Measurements from ENCODE around the gene TMEM234. TPM values are rescaled to one million over a fixed set of nuclear protein-coding genes. Genes with fewer than 3 reads are reported as not detected.
A peak's percentile ranks its signal among the peaks of the same experiment; 100 is the strongest.

The TMEM234 gene
- total and polyA plus RNA-seq, 10 of the 15 experiments (the other 5 are each of a cell fraction or from before 2014, with no cell fraction given), result 2.9 to 10.9 (median 6.4) TPM

DNA sequence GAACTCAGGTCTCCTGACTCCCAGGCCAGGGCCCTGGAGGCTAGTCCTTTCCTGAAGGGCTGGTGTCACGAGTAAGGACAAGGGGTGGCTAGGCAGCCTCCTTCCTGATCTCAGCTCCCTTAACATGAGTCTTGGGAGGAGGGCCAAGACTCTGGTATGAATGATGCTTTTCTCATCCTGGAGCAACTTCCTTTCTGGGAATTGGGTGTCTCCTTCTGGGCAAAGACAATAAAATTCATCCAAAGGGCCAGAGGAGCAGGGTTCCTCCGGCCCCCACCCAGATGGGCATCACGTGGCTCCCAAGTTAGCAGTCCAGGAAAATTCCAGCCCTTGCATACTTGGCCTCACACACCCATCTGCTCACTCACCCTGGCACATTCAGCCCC is 24.7 kb upstream of the TMEM234 start, which contains the start of gene FAM167B:
Gene FAM167B, plus strand, starts transcription at position 335 of the 386 bp plus-strand sequence. CDS start 200 bp downstream, outside the sequence.
- Histone ChIP-seq H3K27ac (ENCODE audit: control insufficient read depth, insufficient read depth) (no peak within 1 kb of the TSS; the same call in none of the 2 replicates), H3K9ac (ENCODE audit: control insufficient read depth, insufficient read depth, low read length) (no peak within 1 kb of the TSS), H3K79me2 (ENCODE audit: control insufficient read depth, insufficient read depth, low read length) (peaks cover 12% of the 10 kb centered on the region), H3K9me3 (replicated peaks; ENCODE audit: control insufficient read depth, insufficient read depth, low read length) (no peaks in the 10 kb centered on the region), H3K36me3 (ENCODE audit: control insufficient read depth in 2 of 2, insufficient read depth in 2 of 2, low read length in 1 of 2) (no peaks in the 10 kb centered on the region), H3K4me3 (no peak within 1 kb of the TSS), H3K4me2 (ENCODE audit: control insufficient read depth, insufficient read depth) (peak within 1 kb of the TSS; percentile 32), H2AFZ (ENCODE audit: control insufficient read depth, low read depth, low read length) (peak within 1 kb of the TSS; percentile 78), H3K4me1 (ENCODE audit: control insufficient read depth, insufficient read depth, low read length) (peaks cover 48% of the 10 kb centered on the region), H4K20me1 (ENCODE audit: control insufficient read depth, insufficient read depth) (no peaks in the 10 kb centered on the region), H3K27me3 (replicated peaks in 1 of 2; ENCODE audit: control insufficient read depth in 2 of 2, insufficient read depth in 2 of 2, low read length in 1 of 2) (no peaks in the 10 kb centered on the region)
- ChIA-PET SMC1A (ENCODE audit: uncharacterized antibody, unreplicated experiment) (interaction anchor here (0.7 to 14.4 kb wide), 5 partner anchors 27 to 155 kb away, joined by 3 to 124 read pairs (median 3); partner anchors contain the start of gene KPNA6), RAD21 (ENCODE audit: unreplicated experiment) (interaction anchor here (2.1 to 4.7 kb wide), 2 partner anchors 31 to 90 kb away, joined by 10 to 30 read pairs; partner anchors contain the start of gene MARCKSL1), CTCF (interaction anchor here (2.9 to 9.6 kb wide), 8 partner anchors 8 to 154 kb away, joined by 14 to 123 read pairs (median 42); partner anchors contain the start of genes EIF3I and TMEM234), POLR2A (interaction anchor here (0.9 kb wide), 1 partner anchor 50 kb away, joined by 3 read pairs; no protein-coding TSS in a partner anchor)
- DNase-seq (ENCODE audit: low read depth, low spot score) (no peak), FAIRE-seq (no peak), ATAC-seq (no peak)
- intact Hi-C loops (cut with micrococcal nuclease; ENCODE audit: unreplicated experiment), result no loop called here
- TF ChIP-seq, protein P1, sequence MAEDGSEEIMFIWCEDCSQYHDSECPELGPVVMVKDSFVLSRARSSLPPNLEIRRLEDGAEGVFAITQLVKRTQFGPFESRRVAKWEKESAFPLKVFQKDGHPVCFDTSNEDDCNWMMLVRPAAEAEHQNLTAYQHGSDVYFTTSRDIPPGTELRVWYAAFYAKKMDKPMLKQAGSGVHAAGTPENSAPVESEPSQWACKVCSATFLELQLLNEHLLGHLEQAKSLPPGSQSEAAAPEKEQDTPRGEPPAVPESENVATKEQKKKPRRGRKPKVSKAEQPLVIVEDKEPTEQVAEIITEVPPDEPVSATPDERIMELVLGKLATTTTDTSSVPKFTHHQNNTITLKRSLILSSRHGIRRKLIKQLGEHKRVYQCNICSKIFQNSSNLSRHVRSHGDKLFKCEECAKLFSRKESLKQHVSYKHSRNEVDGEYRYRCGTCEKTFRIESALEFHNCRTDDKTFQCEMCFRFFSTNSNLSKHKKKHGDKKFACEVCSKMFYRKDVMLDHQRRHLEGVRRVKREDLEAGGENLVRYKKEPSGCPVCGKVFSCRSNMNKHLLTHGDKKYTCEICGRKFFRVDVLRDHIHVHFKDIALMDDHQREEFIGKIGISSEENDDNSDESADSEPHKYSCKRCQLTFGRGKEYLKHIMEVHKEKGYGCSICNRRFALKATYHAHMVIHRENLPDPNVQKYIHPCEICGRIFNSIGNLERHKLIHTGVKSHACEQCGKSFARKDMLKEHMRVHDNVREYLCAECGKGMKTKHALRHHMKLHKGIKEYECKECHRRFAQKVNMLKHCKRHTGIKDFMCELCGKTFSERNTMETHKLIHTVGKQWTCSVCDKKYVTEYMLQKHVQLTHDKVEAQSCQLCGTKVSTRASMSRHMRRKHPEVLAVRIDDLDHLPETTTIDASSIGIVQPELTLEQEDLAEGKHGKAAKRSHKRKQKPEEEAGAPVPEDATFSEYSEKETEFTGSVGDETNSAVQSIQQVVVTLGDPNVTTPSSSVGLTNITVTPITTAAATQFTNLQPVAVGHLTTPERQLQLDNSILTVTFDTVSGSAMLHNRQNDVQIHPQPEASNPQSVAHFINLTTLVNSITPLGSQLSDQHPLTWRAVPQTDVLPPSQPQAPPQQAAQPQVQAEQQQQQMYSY (CRISPR knock-in tag; IDR thresholded peaks at IDR 0.05), result no peak
- BruUV-seq (replicated peaks), result no TSS peak
- in situ Hi-C loops (cut with MboI), result no loop called here
- 67% methylated on average over 3 of the region's 3 CpGs for WGBS (ENCODE audit: insufficient coverage, insufficient replicate concordance, low lambda C conversion rate, missing lambda C conversion rate)

Measured in GM12878 (cell line).